Measurements from ENCODE around the gene TPD52L1. TPM values are rescaled to one million over a fixed set of nuclear protein-coding genes. Genes with fewer than 3 reads are reported as not detected.

Gene TPD52L1
- total RNA-seq, 1 donor from 2014 or later, result 93.6 TPM

GRCh38 chr6:125117818-125118217 lies 35.8 kb upstream of the TPD52L1 start:
- H3K36me3 ChIP-seq, result no peaks in the 10 kb centered on the region
- H3K27ac ChIP-seq, result no peak overlapping the region
- H3K27me3 ChIP-seq, result no peaks in the 10 kb centered on the region
- DNase-seq (ENCODE audit: low spot score in 2 of 2), result no peak
- intact Hi-C loops (cut with DNase I), result no loop called here
- H3K4me1 ChIP-seq, result no peaks in the 10 kb centered on the region
- no peak overlapping the region for H3K4me3 ChIP-seq
- no peaks in the 10 kb centered on the region for H3K9me3 ChIP-seq
- TF ChIP-seq CTCF (IDR thresholded peaks at IDR 0.05), result no peak

DNA sequence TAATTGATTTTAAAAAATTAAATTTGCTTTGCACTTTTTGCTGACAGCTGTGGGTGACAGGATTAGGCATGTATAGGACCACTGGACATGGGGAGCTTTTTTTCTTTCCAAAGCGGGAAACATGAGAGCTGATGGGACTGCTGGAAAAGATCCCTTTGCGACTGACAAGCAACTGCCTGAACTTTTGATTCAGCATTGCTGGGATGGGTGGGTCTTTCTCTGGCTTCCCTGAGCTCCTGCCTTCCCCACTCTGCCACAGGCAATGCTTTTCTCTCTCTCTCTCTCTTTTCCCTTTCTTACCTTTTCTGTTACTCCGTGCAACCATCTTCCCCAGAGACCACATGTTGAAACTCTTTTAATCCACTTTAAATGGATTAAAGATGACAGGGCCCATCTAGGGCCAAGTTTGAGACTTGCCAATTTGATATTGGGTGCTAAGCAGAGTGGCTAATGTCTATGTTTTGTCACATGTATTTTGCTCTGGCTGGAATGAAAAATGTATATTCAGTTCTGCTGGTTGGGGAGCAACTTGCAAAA lies 33.5 kb upstream of the TPD52L1 start:
- H3K4me3 ChIP-seq, result no peak overlapping the region
- no peak overlapping the region for H3K27ac ChIP-seq
- no peaks in the 10 kb centered on the region for H3K4me1 ChIP-seq
- intact Hi-C loops (cut with DNase I), result no loop called here
- H3K27me3 ChIP-seq, result no peaks in the 10 kb centered on the region
- DNase-seq (ENCODE audit: low spot score in 2 of 2), result no peak
- no peaks in the 10 kb centered on the region for H3K9me3 ChIP-seq
- TF ChIP-seq CTCF (IDR thresholded peaks at IDR 0.05), result no peak
- H3K36me3 ChIP-seq, result no peaks in the 10 kb centered on the region

DNA sequence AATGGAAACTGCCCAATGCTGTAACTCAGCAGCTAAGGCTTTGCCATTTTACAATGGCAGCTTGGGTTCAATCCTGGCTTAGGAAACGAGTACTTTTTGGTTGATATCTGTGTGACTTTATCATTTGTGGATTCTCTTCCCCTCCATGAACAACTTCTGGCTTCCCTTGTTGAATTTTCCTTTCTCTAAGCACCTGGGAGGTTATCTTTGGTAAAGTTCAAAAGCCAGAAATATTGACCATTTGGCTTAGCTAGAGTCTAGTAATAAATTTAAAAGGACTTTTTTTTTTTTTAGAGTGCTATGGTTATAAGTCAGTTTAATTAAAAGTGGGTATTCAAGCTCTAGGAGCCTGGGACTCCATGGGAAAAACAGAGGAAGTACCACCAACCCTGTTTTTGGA lies 31.7 kb upstream of the TPD52L1 start:
- H3K36me3 ChIP-seq, result no peaks in the 10 kb centered on the region
- no peaks in the 10 kb centered on the region for H3K9me3 ChIP-seq
- no peak overlapping the region for H3K27ac ChIP-seq
- no peak for DNase-seq (ENCODE audit: low spot score in 2 of 2)
- no peaks in the 10 kb centered on the region for H3K4me1 ChIP-seq
- no peaks in the 10 kb centered on the region for H3K27me3 ChIP-seq
- intact Hi-C loops (cut with DNase I), result no loop called here
- H3K4me3 ChIP-seq, result no peak overlapping the region
- TF ChIP-seq CTCF (IDR thresholded peaks at IDR 0.05), result no peak

DNA sequence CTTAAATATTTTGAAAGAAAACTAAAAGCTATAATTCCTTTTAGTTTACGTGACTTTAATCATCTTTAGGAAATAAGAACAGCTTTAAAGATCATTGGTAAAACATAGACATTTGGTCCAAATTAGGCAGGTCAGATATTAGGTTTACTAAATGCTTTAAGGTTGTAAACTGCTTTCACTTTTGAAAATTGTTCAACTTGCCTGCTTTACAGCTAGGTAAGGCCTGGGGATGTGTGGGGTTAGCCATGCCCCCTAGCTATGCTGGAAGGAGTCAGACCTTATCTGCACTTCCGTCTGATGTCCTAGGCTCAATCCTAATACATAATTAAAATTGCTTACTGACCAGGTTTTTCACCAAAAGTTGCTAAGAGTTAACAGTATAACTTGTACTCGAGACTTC lies 30.5 kb upstream of the TPD52L1 start:
- no peak for DNase-seq (ENCODE audit: low spot score in 2 of 2)
- no peak for TF ChIP-seq CTCF (IDR thresholded peaks at IDR 0.05)
- Histone ChIP-seq H3K9me3 (no peaks in the 10 kb centered on the region), H3K27me3 (no peaks in the 10 kb centered on the region), H3K36me3 (no peaks in the 10 kb centered on the region), H3K4me1 (no peaks in the 10 kb centered on the region), H3K4me3 (peak overlapping the region in 1 of 2 donors; percentile 22), H3K27ac (no peak overlapping the region)
- intact Hi-C loops (cut with DNase I), result no loop called here

DNA sequence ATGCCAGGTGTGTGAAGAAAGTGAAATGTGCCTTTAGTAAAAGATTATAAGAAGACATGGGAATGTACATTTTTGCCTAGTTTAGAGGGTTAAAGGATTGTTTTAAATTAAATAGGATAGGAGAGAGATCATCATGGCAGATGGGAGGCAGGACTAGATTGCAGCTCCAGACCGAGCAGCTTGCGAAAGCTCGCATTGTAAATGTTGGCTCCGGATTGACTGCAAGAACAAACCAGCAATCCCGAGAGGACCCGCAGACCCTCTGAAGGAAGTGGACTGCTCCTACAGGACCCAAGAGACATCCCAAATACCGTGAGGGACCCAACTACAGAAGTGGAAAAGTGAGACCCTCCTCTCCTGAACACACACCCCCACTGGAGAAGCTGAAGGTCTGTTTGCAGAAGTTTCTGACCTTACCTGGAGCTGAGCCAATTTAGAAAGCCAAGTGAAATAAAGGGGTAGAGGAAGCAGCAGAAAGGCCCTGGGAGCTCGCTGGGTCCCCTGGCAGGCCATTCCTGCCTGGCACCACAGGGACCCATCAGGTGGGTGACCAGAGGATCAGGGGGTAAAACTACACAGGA lies 30.0 kb upstream of the TPD52L1 start:
- Histone ChIP-seq H3K27me3 (no peaks in the 10 kb centered on the region), H3K9me3 (no peaks in the 10 kb centered on the region), H3K4me3 (peak overlapping the region in 1 of 2 donors; percentile 22), H3K36me3 (no peaks in the 10 kb centered on the region), H3K4me1 (no peaks in the 10 kb centered on the region), H3K27ac (no peak overlapping the region)
- no peak for DNase-seq (ENCODE audit: low spot score in 2 of 2)
- TF ChIP-seq CTCF (IDR thresholded peaks at IDR 0.05), result no peak
- intact Hi-C loops (cut with DNase I), result no loop called here
